HG03064 (cell line): ENCODE measurements around the gene STK10.

Experiments used
- ATAC-seq: cut with Tn5 transposase; IDR thresholded peaks from one replicate; pipeline ENCODE4 v1.9.1; 2021; ENCODE audit warnings: low read depth; ENCODE audit not compliant: unreplicated experiment

The STK10 gene

GRCh38 chr5:172189693-172190296 lies 1.8 kb upstream of the STK10 start:
- no peak for ATAC-seq

- ATAC-seq = no peak
Observed at GRCh38 chr5:172188893-172189692, 1.1 kb upstream of the STK10 start.

- ATAC-seq = no peak
Observed at GRCh38 chr5:172187118-172188032, 649 bp downstream of the STK10 start.

GRCh38 chr5:172186114-172186695 lies 1.8 kb downstream of the STK10 start:
- no peak for ATAC-seq

GRCh38 chr5:172185096-172185461 lies 2.9 kb downstream of the STK10 start:
- ATAC-seq = no peak

- no peak for ATAC-seq
Observed at GRCh38 chr5:172183881-172184280, 4.1 kb downstream of the STK10 start.

GRCh38 chr5:172182291-172182690 lies 5.7 kb downstream of the STK10 start:
- ATAC-seq = no peak

- ATAC-seq = no peak
Observed at GRCh38 chr5:172180936-172181335, 7.1 kb downstream of the STK10 start.

GRCh38 chr5:172178991-172179989 lies 8.7 kb downstream of the STK10 start:
- ATAC-seq = peak; percentile 27

- ATAC-seq = no peak
Observed at GRCh38 chr5:172178301-172178987, 9.6 kb downstream of the STK10 start.

GRCh38 chr5:172177176-172177575 lies 10.8 kb downstream of the STK10 start:
- ATAC-seq = no peak

- peak; percentile 50 for ATAC-seq
Observed at GRCh38 chr5:172175263-172175719, 12.7 kb downstream of the STK10 start.

- no peak for ATAC-seq
Observed at GRCh38 chr5:172173564-172174153, 14.4 kb downstream of the STK10 start.

GRCh38 chr5:172172912-172173563 lies 15.0 kb downstream of the STK10 start:
- ATAC-seq = no peak

- ATAC-seq = no peak
Observed at GRCh38 chr5:172171118-172171517, 16.9 kb downstream of the STK10 start.

- ATAC-seq = no peak
Observed at GRCh38 chr5:172170251-172170701, 17.7 kb downstream of the STK10 start.

- ATAC-seq = no peak
Observed at GRCh38 chr5:172169216-172169615, 18.8 kb downstream of the STK10 start.

- no peak for ATAC-seq
Observed at GRCh38 chr5:172168311-172168710, 19.7 kb downstream of the STK10 start.
